Endometrial microvascular endothelial cells (primary cell): ENCODE results near the gene ZNF488. TPM values are rescaled to one million over a fixed set of nuclear protein-coding genes. Genes with fewer than 3 reads are reported as not detected.

Experiments
- in situ Hi-C: cut with HindIII; loops from 2 replicates; pipeline ENCODE4 v1.10.0; 2017; ENCODE audit warnings: low sequenced_read_pairs, low pct_unique_long_range_greater_than_20kb; ENCODE audit errors: inconsistent ontology term
- total RNA-seq: library from RNA; depleted of rRNA; stranded (reverse); fragments of >200 nt; gene quantifications from one replicate; pipeline ENCODE4 v1.2.3, GENCODE V29; 2015; ENCODE audit errors: inconsistent ontology term

Gene ZNF488
- total RNA-seq, 1 donor from 2014 or later: not detected

GRCh38 chr10:47339186-47339735 is 44.8 kb downstream of the ZNF488 start:
- in situ Hi-C loops: no loop called here

- in situ Hi-C loops: no loop called here
Measured at GRCh38 chr10:47337310-47337709, 46.8 kb downstream of the ZNF488 start.

GRCh38 chr10:47336387-47337134 is 47.5 kb downstream of the ZNF488 start:
- in situ Hi-C loops: no loop called here

- in situ Hi-C loops: no loop called here
Measured at GRCh38 chr10:47335906-47336305, 48.2 kb downstream of the ZNF488 start.

GRCh38 chr10:47334466-47335295 is 49.4 kb downstream of the ZNF488 start:
- in situ Hi-C loops: no loop called here

GRCh38 chr10:47333532-47333931 is 50.6 kb downstream of the ZNF488 start:
- in situ Hi-C loops: no loop called here

- in situ Hi-C loops: no loop called here
Measured at GRCh38 chr10:47332946-47333345, 51.1 kb downstream of the ZNF488 start.

- in situ Hi-C loops: no loop called here
Measured at GRCh38 chr10:47332371-47332770, 51.7 kb downstream of the ZNF488 start.

- in situ Hi-C loops: no loop called here
Measured at GRCh38 chr10:47331954-47332353, 52.1 kb downstream of the ZNF488 start.

- in situ Hi-C loops: no loop called here
Measured at GRCh38 chr10:47331491-47331890, 52.6 kb downstream of the ZNF488 start.

GRCh38 chr10:47330804-47331203 is 53.3 kb downstream of the ZNF488 start:
- in situ Hi-C loops: no loop called here

- in situ Hi-C loops: no loop called here
Measured at GRCh38 chr10:47330366-47330765, 53.7 kb downstream of the ZNF488 start.

GRCh38 chr10:47329855-47330254 is 54.2 kb downstream of the ZNF488 start:
- in situ Hi-C loops: no loop called here

- in situ Hi-C loops: no loop called here
Measured at GRCh38 chr10:47326927-47327330, 57.2 kb downstream of the ZNF488 start.

GRCh38 chr10:47326306-47326926 is 57.7 kb downstream of the ZNF488 start:
- in situ Hi-C loops: no loop called here

GRCh38 chr10:47325303-47326291 is 58.5 kb downstream of the ZNF488 start:
- in situ Hi-C loops: no loop called here

- in situ Hi-C loops: no loop called here
Measured at GRCh38 chr10:47323636-47324296, 60.3 kb downstream of the ZNF488 start.

- in situ Hi-C loops: no loop called here
Measured at GRCh38 chr10:47323087-47323486, 61.0 kb downstream of the ZNF488 start.
